Measurements from ENCODE around the gene SLC27A1. TPM values are rescaled to one million over a fixed set of nuclear protein-coding genes. Genes with fewer than 3 reads are reported as not detected.

The SLC27A1 gene
- total and polyA plus RNA-seq, 9 of the 15 experiments (the other 6 are each of a cell fraction or from before 2014, with no cell fraction given), result 0.06 to 3.0 (median 1.1) TPM

- ChIA-PET POLR2A (no interaction called here), CTCF (ENCODE audit: low intra/inter-chr PET ratio) (no interaction called here)
- WGBS (ENCODE audit: insufficient coverage, low coverage, missing lambda C conversion rate), result 80% methylated on average over 10 of the region's 13 CpGs
- H3K9me3 ChIP-seq (replicated peaks; ENCODE audit: control insufficient read depth, insufficient read depth, low read depth, low read length), result no peaks in the 10 kb centered on the region
- H2AFZ ChIP-seq (ENCODE audit: low read depth, low read length), result no peak overlapping the region
- intact Hi-C loops (cut with micrococcal nuclease), result no loop called here
- no peak for TF ChIP-seq NR0B1 (IDR thresholded peaks at IDR 0.05; ENCODE audit: partially characterized antibody)
- 0 out of 2 replicates have a peak, but pooled peaks have one; percentile 24 for TF ChIP-seq POLR2G (IDR thresholded peaks at IDR 0.05; ENCODE audit: low read depth, low read length)
- no TSS peak for BruUV-seq (replicated peaks)
- H4K20me1 ChIP-seq (replicated peaks; ENCODE audit: control insufficient read depth, insufficient read depth, low read length), result no peaks in the 10 kb centered on the region
- no peak overlapping the region for H3K4me2 ChIP-seq (ENCODE audit: insufficient read depth, low read length)
- ATAC-seq (no peak), DNase-seq (ENCODE audit: extremely low read depth in 1 of 4, low spot score in 3 of 4) (no peak), FAIRE-seq (no peak)
- H3K36me3 ChIP-seq (ENCODE audit: control insufficient read depth, insufficient read depth, low read length), result peaks cover 8% of the 10 kb centered on the region; the same call in 2 of the 3 replicates
- peak overlapping the region in 1 of 2 experiments; percentile 60; a peak in 2 of 4 replicates for H3K9ac ChIP-seq (ENCODE audit: insufficient read depth in 1 of 2, low read depth in 2 of 2, low read length in 2 of 2)
- in situ Hi-C loops (cut with MboI), result no loop called here
- no peaks in the 10 kb centered on the region for H3K27me3 ChIP-seq (ENCODE audit: control insufficient read depth in 2 of 2, insufficient read depth in 2 of 2, low read length in 2 of 2)
- no peak overlapping the region for H3K27ac ChIP-seq (ENCODE audit: extremely low read depth, low read depth, low read length)
- no peak overlapping the region for H3K4me3 ChIP-seq
- peaks cover 16 to 33% of the 10 kb centered on the region in 2 experiments for H3K4me1 ChIP-seq (replicated peaks in 1 of 2; ENCODE audit: control insufficient read depth in 2 of 2, insufficient read depth in 2 of 2, low read length in 2 of 2)
- H3K9me1 ChIP-seq (ENCODE audit: control insufficient read depth, insufficient read depth, low read length), result no peaks in the 10 kb centered on the region
- peaks cover 16% of the 10 kb centered on the region; the same call in 2 of the 3 replicates for H3K79me2 ChIP-seq (ENCODE audit: control insufficient read depth, insufficient read depth, low read length)
Measured at GRCh38 chr19:17504456-17504855, 34.1 kb downstream of the SLC27A1 start.

- ChIA-PET POLR2A (no interaction called here), CTCF (ENCODE audit: low intra/inter-chr PET ratio) (no interaction called here)
- TF ChIP-seq RUNX1 (IDR thresholded peaks at IDR 0.05; ENCODE audit: low read depth) (no peak), CTCFL (IDR thresholded peaks at IDR 0.05; ENCODE audit: borderline replicate concordance, insufficient read depth, low read depth, low read length, poor library complexity, severe bottlenecking) (no peak), MEF2D (tag; conservative IDR thresholded peaks at IDR 0.05; ENCODE audit: low read depth) (no peak), KAT2B (IDR thresholded peaks at IDR 0.05; ENCODE audit: low read depth, low read length) (no peak), CCNT2 (IDR thresholded peaks at IDR 0.05; ENCODE audit: borderline replicate concordance, extremely low read depth, insufficient read length, low read depth, low read length) (no peak), MECOM (CRISPR knock-in tag; IDR thresholded peaks at IDR 0.05) (no peak), RHOXF2B (CRISPR knock-in tag; conservative IDR thresholded peaks at IDR 0.05) (no peak), SMC3 (conservative IDR thresholded peaks at IDR 0.05; ENCODE audit: insufficient read depth, low read depth, low read length) (no peak), FOXA1 (IDR thresholded peaks at IDR 0.05; ENCODE audit: borderline replicate concordance) (no peak)
Measured at GRCh38 chr19:17505223-17505622, 34.9 kb downstream of the SLC27A1 start.

More at GRCh38 chr19:17505223-17505622, 34.9 kb downstream of the SLC27A1 start:
- 88% methylated on average over 10 of the region's 10 CpGs for WGBS (ENCODE audit: insufficient coverage, low coverage, missing lambda C conversion rate)
- Histone ChIP-seq H4K20me1 (replicated peaks; ENCODE audit: control insufficient read depth, insufficient read depth, low read length) (no peaks in the 10 kb centered on the region), H3K9me3 (replicated peaks; ENCODE audit: control insufficient read depth, insufficient read depth, low read depth, low read length) (no peaks in the 10 kb centered on the region), H3K27ac (ENCODE audit: extremely low read depth, low read depth, low read length) (no peak overlapping the region), H3K79me2 (ENCODE audit: control insufficient read depth, insufficient read depth, low read length) (peaks cover 23% of the 10 kb centered on the region), H2AFZ (ENCODE audit: low read depth, low read length) (no peak overlapping the region), H3K4me2 (ENCODE audit: insufficient read depth, low read length) (no peak overlapping the region), H3K4me1 (replicated peaks in 1 of 2; ENCODE audit: control insufficient read depth in 2 of 2, insufficient read depth in 2 of 2, low read length in 2 of 2) (peaks cover 16 to 31% of the 10 kb centered on the region in 2 experiments), H3K9ac (ENCODE audit: insufficient read depth in 1 of 2, low read depth in 2 of 2, low read length in 2 of 2) (peak overlapping the region in 1 of 2 experiments; percentile 68; a peak in 2 of 4 replicates), H3K27me3 (ENCODE audit: control insufficient read depth in 2 of 2, insufficient read depth in 2 of 2, low read length in 2 of 2) (no peaks in the 10 kb centered on the region), H3K9me1 (ENCODE audit: control insufficient read depth, insufficient read depth, low read length) (no peaks in the 10 kb centered on the region), H3K36me3 (ENCODE audit: control insufficient read depth, insufficient read depth, low read length) (peaks cover 8% of the 10 kb centered on the region; the same call in 2 of the 3 replicates), H3K4me3 (no peak overlapping the region)
- intact Hi-C loops (cut with micrococcal nuclease), result no loop called here
- in situ Hi-C loops (cut with MboI), result no loop called here
- no peak for DNase-seq (ENCODE audit: extremely low read depth in 1 of 4, low spot score in 3 of 4)
- no peak for FAIRE-seq
- no peak for ATAC-seq
- BruUV-seq (replicated peaks), result no TSS peak
